GM12873 (cell line): ENCODE results near the gene RPUSD3.

Source experiments
- TF ChIP-seq, protein P1 (sequence below): IDR thresholded peaks from 2 replicates; pipeline ENCODE4 v1.5.1; 2012; ENCODE audit warnings: low read depth, mild to moderate bottlenecking, moderate library complexity, low read length, control low read depth; ENCODE audit not compliant: insufficient read depth; ENCODE audit errors: missing control alignments

Gene RPUSD3

GRCh38 chr3:9861626-9862130 lies 17.9 kb upstream of the RPUSD3 start:
- TF ChIP-seq, protein P1, sequence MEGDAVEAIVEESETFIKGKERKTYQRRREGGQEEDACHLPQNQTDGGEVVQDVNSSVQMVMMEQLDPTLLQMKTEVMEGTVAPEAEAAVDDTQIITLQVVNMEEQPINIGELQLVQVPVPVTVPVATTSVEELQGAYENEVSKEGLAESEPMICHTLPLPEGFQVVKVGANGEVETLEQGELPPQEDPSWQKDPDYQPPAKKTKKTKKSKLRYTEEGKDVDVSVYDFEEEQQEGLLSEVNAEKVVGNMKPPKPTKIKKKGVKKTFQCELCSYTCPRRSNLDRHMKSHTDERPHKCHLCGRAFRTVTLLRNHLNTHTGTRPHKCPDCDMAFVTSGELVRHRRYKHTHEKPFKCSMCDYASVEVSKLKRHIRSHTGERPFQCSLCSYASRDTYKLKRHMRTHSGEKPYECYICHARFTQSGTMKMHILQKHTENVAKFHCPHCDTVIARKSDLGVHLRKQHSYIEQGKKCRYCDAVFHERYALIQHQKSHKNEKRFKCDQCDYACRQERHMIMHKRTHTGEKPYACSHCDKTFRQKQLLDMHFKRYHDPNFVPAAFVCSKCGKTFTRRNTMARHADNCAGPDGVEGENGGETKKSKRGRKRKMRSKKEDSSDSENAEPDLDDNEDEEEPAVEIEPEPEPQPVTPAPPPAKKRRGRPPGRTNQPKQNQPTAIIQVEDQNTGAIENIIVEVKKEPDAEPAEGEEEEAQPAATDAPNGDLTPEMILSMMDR, result no peak

- TF ChIP-seq, protein P1, result no peak
These were observed 17.4 kb upstream of the RPUSD3 start for GRCh38 chr3:9861201-9861600.

- TF ChIP-seq, protein P1, result no peak
These were observed 15.8 kb upstream of the RPUSD3 start for GRCh38 chr3:9859530-9860025.

DNA sequence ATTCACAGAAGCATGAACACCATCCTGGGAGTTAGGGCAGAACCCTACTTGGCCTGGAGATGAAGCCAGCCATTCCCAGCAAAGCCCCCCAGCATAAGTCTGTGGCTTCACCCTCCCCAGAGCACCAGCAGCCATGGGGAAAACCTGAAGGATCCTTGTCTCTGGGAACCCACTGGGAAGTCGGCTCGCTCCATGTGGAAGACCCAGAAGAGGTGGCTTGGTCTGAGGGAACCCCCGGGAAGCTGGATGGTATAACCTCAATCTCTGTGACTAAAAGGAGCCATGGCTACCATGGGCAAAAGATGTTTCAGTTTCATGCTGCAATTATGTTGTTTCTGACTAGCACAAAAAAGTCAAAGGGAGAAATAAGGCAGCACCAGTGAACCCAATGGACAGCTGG lies 11.8 kb upstream of the RPUSD3 start:
- TF ChIP-seq, protein P1, result no peak

DNA sequence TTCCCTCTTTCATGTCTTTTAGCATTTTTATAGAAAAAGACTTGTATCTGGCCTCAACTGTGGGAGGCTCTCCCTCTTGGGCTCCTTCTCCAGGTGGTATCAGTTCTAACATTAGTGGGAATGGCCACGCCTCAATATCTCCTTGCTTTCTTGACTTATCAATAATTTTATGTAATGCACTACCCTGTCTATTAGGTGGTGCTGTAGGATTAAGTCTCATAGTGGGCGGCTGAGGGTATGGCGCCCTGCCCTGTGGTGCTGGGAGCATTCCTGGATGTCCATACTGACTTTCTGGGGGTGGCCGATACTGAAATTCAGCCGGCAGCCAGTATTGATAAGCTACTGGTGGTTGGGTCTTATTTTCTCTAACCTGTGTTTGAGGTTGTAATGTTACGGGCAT lies 8.7 kb upstream of the RPUSD3 start:
- TF ChIP-seq, protein P1, result no peak

GRCh38 chr3:9848860-9849259 lies 5.1 kb upstream of the RPUSD3 start:
- TF ChIP-seq, protein P1, result peak; percentile 43

DNA sequence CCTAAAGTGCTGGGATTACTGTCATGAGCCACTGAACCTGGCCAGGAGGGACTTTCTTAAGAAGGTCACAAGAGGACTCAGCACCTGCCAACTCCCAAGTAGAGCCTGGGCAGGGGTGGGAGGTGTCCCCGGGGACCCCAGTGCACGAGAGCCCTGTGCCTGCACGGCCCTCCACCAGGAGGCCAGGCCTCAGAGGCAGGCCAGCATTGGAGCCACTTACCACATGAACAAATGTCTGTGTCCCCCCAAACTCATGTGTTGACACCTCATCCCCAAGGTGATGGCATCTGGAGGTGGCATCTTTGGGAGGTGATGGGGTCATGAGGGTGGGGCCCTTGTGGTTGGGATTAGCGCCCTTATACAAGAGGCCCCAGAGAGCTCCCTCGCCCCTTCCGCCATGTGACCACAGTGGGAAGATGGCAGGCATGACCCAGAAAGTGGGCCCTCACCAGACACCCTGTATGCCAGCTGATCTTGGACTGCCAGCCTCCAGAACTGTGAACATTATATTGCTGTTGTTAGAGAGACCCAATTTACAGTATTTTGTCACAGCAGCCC lies 3.2 kb upstream of the RPUSD3 start:
- TF ChIP-seq, protein P1, result no peak
